ENCODE results near the gene DPYSL5. TPM values are rescaled to one million over a fixed set of nuclear protein-coding genes. Genes with fewer than 3 reads are reported as not detected.

Gene DPYSL5
- total and polyA plus RNA-seq, 2 donors (not counting 1 experiment from before 2014, with no cell fraction given), result not detected

DNA sequence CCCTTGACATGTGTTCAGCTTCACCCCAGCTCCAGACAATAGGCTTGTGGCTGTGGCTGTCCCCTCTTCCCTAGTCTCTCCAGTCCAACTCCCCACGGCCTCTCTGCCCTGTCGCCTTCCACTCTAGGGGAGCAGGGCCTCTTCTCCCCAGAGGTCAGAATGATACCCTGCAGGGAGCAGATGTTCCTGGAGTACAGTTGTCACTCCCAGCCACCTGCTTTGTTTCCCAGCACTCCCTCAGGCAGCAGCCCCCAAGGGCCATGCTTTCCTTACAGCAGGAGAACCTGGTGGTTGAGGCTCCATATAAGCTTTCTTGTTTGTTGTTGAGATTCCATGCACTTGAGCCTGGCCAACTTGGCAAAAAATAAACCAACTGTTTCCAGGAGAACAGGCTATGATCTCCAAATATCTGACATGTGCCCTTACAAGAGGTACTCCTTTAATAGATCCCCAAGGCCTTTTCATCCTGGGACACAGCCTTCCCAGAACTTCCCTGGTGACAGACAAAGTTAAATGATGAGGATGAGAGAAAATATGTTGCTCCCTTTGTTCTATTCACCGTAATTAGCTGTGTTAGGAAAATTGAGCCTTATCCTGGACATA lies 45.1 kb downstream of the DPYSL5 start:
- POLR2A ChIA-PET, result no interaction called here
- Mint-ChIP-seq H3K9me3 (ENCODE audit: insufficient read depth) (no peaks in the 10 kb centered on the region), H3K27me3 (peaks cover 15% of the 10 kb centered on the region), H3K27ac (no peak overlapping the region), H3K4me3 (no peak overlapping the region), H3K4me1 (no peaks in the 10 kb centered on the region)
- TF ChIP-seq, protein P1, sequence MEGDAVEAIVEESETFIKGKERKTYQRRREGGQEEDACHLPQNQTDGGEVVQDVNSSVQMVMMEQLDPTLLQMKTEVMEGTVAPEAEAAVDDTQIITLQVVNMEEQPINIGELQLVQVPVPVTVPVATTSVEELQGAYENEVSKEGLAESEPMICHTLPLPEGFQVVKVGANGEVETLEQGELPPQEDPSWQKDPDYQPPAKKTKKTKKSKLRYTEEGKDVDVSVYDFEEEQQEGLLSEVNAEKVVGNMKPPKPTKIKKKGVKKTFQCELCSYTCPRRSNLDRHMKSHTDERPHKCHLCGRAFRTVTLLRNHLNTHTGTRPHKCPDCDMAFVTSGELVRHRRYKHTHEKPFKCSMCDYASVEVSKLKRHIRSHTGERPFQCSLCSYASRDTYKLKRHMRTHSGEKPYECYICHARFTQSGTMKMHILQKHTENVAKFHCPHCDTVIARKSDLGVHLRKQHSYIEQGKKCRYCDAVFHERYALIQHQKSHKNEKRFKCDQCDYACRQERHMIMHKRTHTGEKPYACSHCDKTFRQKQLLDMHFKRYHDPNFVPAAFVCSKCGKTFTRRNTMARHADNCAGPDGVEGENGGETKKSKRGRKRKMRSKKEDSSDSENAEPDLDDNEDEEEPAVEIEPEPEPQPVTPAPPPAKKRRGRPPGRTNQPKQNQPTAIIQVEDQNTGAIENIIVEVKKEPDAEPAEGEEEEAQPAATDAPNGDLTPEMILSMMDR (IDR thresholded peaks at IDR 0.05), result no peak
- no peak for TF ChIP-seq EZH2 (IDR thresholded peaks at IDR 0.05; ENCODE audit: borderline replicate concordance, insufficient read depth, low read depth, low read length, poor library complexity, severe bottlenecking)
- H2AFZ ChIP-seq (ENCODE audit: insufficient read depth, low read depth, low read length, poor library complexity, severe bottlenecking), result no peak overlapping the region
- H3K4me1 ChIP-seq (ENCODE audit: control insufficient read depth in 2 of 2, insufficient read depth in 2 of 2, low read length in 2 of 2), result no peaks in the 10 kb centered on the region
- ATAC-seq (ENCODE audit: low read depth) (no peak), DNase-seq (no peak)
- H4K20me1 ChIP-seq (ENCODE audit: control insufficient read depth, insufficient read depth, low read length, poor library complexity, severe bottlenecking), result no peaks in the 10 kb centered on the region
- no peak overlapping the region for H3K4me2 ChIP-seq (replicated peaks; ENCODE audit: low read depth, low read length, poor library complexity, severe bottlenecking)
- no peak overlapping the region for H3K9ac ChIP-seq (ENCODE audit: low read length)
- CTCF ChIA-PET, result no interaction called here
- no peak overlapping the region for H3K27ac ChIP-seq (ENCODE audit: low read length in 2 of 2)
- no peak overlapping the region for H3K4me3 ChIP-seq (ENCODE audit: control extremely low read depth in 1 of 5, extremely low read depth in 1 of 5, insufficient read depth in 1 of 5, low read depth in 2 of 5, low read length in 4 of 5)
- no peaks in the 10 kb centered on the region for H3K36me3 ChIP-seq (replicated peaks in 1 of 2; ENCODE audit: control extremely low read depth in 1 of 2, control insufficient read depth in 1 of 2, extremely low read depth in 1 of 2, insufficient read depth in 2 of 2, low read length in 1 of 2)
- WGBS (ENCODE audit: insufficient coverage), result 90% methylated on average over 2 of the region's 3 CpGs
- no peaks in the 10 kb centered on the region for H3K9me3 ChIP-seq (ENCODE audit: control extremely low read depth in 1 of 3, control insufficient read depth in 2 of 3, insufficient read depth in 1 of 3, low read length in 2 of 3)
- H3K27me3 ChIP-seq (replicated peaks in 1 of 4; ENCODE audit: control extremely low read depth in 1 of 4, control insufficient read depth in 3 of 4, insufficient read depth in 4 of 4, low read length in 3 of 4), result no peaks in the 10 kb centered on the region
- intact Hi-C loops (cut with micrococcal nuclease), result no loop called here
- H3K79me2 ChIP-seq (ENCODE audit: control insufficient read depth, insufficient read depth, low read length), result no peaks in the 10 kb centered on the region

- peaks cover 19% of the 10 kb centered on the region for H3K27me3 Mint-ChIP-seq
- Histone ChIP-seq H4K20me1 (ENCODE audit: control insufficient read depth, insufficient read depth, low read length, poor library complexity, severe bottlenecking) (no peaks in the 10 kb centered on the region), H3K4me3 (ENCODE audit: control extremely low read depth in 1 of 5, extremely low read depth in 1 of 5, insufficient read depth in 1 of 5, low read depth in 2 of 5, low read length in 4 of 5) (no peak overlapping the region), H3K4me2 (replicated peaks; ENCODE audit: low read depth, low read length, poor library complexity, severe bottlenecking) (no peak overlapping the region), H3K27ac (ENCODE audit: low read length in 2 of 2) (no peak overlapping the region), H3K9me3 (ENCODE audit: control extremely low read depth in 1 of 3, control insufficient read depth in 2 of 3, insufficient read depth in 1 of 3, low read length in 2 of 3) (no peaks in the 10 kb centered on the region), H2AFZ (ENCODE audit: insufficient read depth, low read depth, low read length, poor library complexity, severe bottlenecking) (no peak overlapping the region), H3K27me3 (replicated peaks in 1 of 4; ENCODE audit: control extremely low read depth in 1 of 4, control insufficient read depth in 3 of 4, insufficient read depth in 4 of 4, low read length in 3 of 4) (peaks cover 0 to 3% (median 1%) of the 10 kb centered on the region in 4 experiments), H3K79me2 (ENCODE audit: control insufficient read depth, insufficient read depth, low read length) (no peaks in the 10 kb centered on the region), H3K36me3 (replicated peaks in 1 of 2; ENCODE audit: control extremely low read depth in 1 of 2, control insufficient read depth in 1 of 2, extremely low read depth in 1 of 2, insufficient read depth in 2 of 2, low read length in 1 of 2) (no peaks in the 10 kb centered on the region), H3K9ac (ENCODE audit: low read length) (no peak overlapping the region), H3K4me1 (ENCODE audit: control insufficient read depth in 2 of 2, insufficient read depth in 2 of 2, low read length in 2 of 2) (no peaks in the 10 kb centered on the region)
- H3K27ac Mint-ChIP-seq, result no peak overlapping the region
- ATAC-seq (ENCODE audit: low read depth) (no peak), DNase-seq (no peak)
- no peak overlapping the region for H3K4me3 Mint-ChIP-seq
- intact Hi-C loops (cut with micrococcal nuclease), result no loop called here
- ChIA-PET CTCF (interaction anchor here (2.1 kb wide), 1 partner anchor 48 kb away, joined by 6 read pairs; no protein-coding TSS in a partner anchor), POLR2A (no interaction called here)
- WGBS (ENCODE audit: insufficient coverage), result 89% methylated on average over 2 of the region's 2 CpGs
- TF ChIP-seq, protein P1 (IDR thresholded peaks at IDR 0.05), result no peak
- no peak for TF ChIP-seq EZH2 (IDR thresholded peaks at IDR 0.05; ENCODE audit: borderline replicate concordance, insufficient read depth, low read depth, low read length, poor library complexity, severe bottlenecking)
- H3K9me3 Mint-ChIP-seq (ENCODE audit: insufficient read depth), result no peaks in the 10 kb centered on the region
- H3K4me1 Mint-ChIP-seq, result no peaks in the 10 kb centered on the region
Observed at GRCh38 chr2:26894136-26894535, 46.2 kb downstream of the DPYSL5 start.

Data from B cell (primary cell).